Choroid plexus epithelial cell (primary cell): ENCODE measurements around the gene RFTN1.

ENCODE experiments used
- DNase-seq: peaks from one replicate; pipeline ENCODE4 v3.0.0-alpha.2; 2010; ENCODE audit warnings: low read depth
- H3K4me3 ChIP-seq: 2 replicates; pipeline ENCODE4 v1.5.1; 2011; ENCODE audit warnings: low read depth, mild to moderate bottlenecking, control low read depth, low read length, moderate library complexity
- CTCF ChIP-seq: conservative IDR thresholded peaks from 2 replicates; pipeline ENCODE4 v1.5.1; 2011; ENCODE audit warnings: low read depth, mild to moderate bottlenecking, control low read depth, inconsistent platforms, low read length, moderate library complexity

The RFTN1 gene

GRCh38 chr3:16392065-16392464 lies 121.4 kb downstream of the RFTN1 start:
- no peak overlapping the region for H3K4me3 ChIP-seq
- peak; percentile 40 for DNase-seq
- no peak for TF ChIP-seq CTCF

- DNase-seq = no peak
- H3K4me3 ChIP-seq = no peak overlapping the region
- no peak for TF ChIP-seq CTCF
Measured at GRCh38 chr3:16390581-16390980, 122.9 kb downstream of the RFTN1 start.

- DNase-seq = peak; percentile 43
- TF ChIP-seq CTCF = no peak
- no peak overlapping the region for H3K4me3 ChIP-seq
Measured at GRCh38 chr3:16388850-16389441, 124.6 kb downstream of the RFTN1 start.

GRCh38 chr3:16386561-16386960 lies 126.9 kb downstream of the RFTN1 start:
- no peak for TF ChIP-seq CTCF
- no peak for DNase-seq

GRCh38 chr3:16385151-16385550 lies 128.3 kb downstream of the RFTN1 start:
- no peak overlapping the region for H3K4me3 ChIP-seq
- TF ChIP-seq CTCF = no peak
- no peak for DNase-seq

More at GRCh38 chr3:16386561-16386960, 126.9 kb downstream of the RFTN1 start:
- no peak overlapping the region for H3K4me3 ChIP-seq

GRCh38 chr3:16383864-16384263 lies 129.6 kb downstream of the RFTN1 start:
- DNase-seq = no peak
- TF ChIP-seq CTCF = no peak
- no peak overlapping the region for H3K4me3 ChIP-seq

GRCh38 chr3:16382845-16383244 lies 130.7 kb downstream of the RFTN1 start:
- no peak for TF ChIP-seq CTCF
- no peak overlapping the region for H3K4me3 ChIP-seq
- no peak for DNase-seq
